ENCODE data around the gene SYNE4.
"Not testable (repeated sequence)": the region's sequence is repeated elsewhere in the genome, so short reads cannot be mapped to it uniquely, and the experiment has no call there.

Gene SYNE4

DNA sequence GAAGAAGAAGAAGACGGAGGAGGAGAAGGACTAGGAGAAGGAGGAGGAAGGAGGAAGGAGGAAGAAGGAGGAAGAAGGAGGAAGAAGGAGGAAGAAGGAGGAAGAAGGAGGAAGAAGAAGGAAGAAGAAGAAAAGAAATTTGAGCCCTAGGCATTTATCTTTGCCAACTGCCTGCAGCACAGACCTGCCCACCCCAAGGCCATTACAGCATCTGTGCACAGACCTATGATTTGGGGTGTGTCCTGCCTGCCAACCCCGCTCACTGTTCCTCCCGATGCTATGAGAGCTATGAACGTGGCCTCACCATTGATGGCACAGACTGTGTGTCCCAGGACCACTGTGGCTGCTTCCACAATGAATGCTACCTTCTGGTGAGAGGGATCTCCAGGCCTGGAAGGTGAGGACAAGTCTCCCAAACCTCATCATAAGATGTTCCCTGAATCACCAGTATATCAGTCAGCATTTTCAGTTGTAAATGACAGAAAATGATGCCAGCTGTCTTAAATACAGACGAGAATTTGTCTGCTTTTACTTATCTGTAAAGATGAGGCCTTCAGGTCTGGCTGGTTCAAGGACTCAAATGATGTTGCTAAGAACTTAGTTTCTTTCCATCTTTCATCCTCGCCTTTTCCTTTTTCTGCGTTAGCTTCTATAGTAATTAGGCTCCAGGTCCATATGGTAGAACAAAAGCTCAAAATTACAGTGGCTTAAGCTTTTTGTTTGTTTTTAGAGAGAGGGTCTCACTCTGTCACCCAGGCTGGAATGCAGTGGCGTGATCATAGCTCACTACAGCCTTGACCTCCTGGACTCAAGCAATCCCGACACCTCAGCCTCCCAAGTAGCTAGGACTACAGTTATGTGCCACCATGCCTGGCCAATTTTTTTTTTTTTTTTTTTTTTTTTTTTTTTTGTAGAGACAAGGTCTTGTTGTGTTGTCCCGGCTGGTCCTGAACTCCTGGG is 17.6 kb downstream of the SYNE4 start:
- DNase-seq (ENCODE audit: low read depth) = no peak

DNA sequence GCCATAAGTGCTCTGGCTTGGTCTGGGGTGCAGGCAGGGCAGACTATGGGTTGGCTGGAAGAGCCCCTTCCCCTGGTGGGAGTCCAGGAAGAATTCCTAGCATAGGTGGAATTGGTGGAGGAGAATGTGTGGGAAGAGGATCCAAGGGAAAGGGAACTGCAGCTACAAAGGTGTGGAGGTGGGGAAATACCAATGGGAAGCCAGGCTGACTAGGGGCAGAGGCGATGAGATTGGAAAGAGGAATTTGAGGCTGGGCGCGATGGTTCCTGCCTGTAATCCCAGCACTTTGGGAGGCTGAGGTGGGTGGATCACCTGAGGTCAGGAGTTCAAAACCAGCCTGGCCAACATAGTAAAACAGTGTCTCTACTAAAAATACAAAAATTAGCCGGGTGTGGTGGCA is 18.5 kb downstream of the SYNE4 start:
- no peak for DNase-seq (ENCODE audit: low read depth)

DNA sequence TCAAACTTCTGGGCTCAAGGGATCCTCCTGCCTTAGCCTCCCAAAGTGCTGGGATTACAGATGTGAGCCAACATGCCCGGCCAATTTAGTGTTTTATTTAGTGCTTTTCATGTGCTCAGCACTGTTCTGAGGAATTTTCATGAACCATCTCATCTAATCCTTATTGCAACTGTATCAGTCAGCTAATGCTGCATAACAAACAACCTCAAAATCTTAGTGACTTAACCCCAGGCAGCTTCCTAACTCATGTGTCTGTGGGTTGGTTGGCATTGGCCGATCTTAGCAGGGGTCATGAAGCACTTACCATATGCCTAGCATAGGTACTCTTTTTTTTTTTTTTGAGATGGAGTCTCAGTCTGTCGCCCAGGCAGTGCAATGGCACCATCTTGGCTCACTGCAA is 19.8 kb downstream of the SYNE4 start:
- DNase-seq (ENCODE audit: low read depth) = no peak

DNA sequence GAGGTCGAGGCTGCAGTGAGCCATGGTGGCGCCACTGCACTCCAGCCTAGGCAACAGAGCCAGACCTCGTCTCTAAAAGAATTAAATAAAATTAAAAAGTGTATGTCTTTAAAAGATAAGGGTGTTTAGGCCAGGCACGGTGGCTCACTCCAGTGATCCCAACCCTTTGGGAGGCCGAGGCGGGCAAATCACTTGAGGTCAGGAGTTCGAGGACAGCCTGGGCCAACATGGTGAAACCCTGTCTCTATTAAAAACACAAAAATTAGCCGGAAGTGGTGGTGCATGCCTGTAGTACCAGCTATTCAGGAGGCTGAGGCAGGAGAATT is 21.1 kb downstream of the SYNE4 start:
- DNase-seq (ENCODE audit: low read depth) = no peak

DNA sequence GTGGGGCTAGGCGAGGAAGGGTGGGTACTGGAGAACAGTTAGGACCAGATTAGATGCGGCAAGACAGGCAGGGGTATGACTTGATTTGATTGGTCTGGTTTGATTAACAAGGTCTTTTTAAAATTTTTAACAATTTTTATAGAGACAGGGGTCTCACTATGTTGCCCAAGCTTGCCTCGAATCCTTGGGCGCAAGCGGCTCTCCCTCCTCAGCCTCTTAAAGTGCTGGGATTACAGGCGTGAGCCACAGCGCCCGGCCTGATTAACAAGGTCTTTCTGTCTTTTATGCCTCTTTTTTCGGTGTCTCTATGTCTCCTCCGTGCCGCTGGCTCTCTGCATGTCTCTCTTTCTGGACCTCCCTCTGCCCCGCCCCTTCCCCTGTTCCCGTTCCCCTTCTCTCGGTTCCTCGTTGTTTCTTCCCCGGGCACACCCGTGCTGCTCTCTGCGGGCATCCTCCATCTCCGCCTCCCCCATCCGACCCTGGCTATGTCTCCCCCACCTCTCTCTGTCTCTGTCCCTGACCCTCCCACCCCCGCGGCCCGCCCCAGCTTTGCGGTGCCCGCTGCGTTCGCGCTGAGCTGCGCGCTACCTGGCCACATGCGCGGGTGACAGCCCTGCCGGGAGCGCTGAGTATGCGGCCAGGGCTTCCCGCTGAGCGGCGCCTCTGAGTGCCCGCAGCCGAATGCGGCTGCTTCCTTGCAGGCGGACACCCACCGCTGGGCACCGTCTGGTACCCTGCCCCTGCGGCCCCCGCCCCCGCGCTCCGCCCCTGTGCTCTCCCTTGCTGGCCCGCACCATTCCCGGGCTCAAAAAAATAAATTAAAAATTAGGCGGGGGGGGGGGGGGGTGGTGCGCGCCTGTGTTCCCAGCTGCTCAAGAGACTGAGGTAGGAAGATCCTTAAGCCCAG is 21.7 kb downstream of the SYNE4 start:
- DNase-seq (ENCODE audit: low read depth) = no peak

DNA sequence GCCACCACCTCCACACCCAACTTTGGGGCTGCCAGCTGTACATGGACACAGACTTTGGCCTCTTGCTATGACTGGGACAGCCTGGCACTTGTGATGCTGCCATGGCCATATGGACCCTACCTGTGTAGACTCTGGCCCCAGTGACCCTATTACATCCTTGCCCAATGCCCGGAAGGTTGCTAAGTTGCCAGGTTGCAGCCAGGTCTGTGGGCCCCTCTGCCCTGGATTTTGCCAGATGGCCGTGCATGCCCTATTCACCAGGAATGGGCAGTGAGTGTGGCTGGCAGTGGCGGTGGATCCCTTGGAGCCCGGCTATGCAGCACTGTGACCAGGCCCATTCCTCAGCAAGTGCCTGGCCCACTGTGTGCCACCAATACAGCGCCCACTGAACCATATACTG is 22.5 kb downstream of the SYNE4 start:
- no peak for DNase-seq (ENCODE audit: low read depth)

DNA sequence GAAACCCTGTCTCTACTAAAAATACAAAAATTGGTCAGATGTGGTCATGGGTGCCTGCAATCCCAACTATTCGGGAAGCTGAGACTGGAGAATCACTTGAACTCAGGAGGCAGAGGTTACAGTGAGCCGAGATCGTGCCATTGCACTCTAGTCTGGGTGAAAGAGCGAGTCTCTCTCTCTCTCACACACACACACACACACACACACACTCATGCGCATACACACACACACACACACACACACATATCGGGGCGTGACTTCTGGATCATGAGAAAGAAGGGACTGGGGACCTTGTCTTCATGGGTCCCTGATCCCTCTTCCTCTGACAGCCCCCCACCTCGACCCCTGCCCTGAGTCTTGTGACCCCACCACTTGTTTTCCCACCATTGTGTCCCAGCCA is 25.4 kb downstream of the SYNE4 start:
- DNase-seq (ENCODE audit: low read depth) = no peak

DNA sequence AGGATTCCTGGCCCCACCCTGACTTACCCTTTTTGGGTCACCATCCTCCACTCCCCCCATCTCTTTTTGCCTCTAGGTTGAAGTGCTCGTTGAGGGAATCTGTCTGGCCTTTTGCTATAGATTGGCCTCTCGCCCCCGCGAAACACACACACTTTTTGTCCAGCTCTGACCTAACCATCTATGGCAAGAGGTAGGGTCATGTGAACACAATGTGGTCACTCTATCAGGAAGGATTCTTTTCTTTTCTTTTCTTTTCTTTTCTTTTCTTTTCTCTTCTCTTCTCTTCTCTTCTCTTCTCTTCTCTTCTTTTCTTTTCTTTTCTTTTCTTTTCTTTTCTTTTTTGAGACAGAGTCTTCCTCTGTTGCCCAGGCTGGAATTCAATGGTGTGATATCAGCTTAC is 27.6 kb downstream of the SYNE4 start:
- not testable (repeated sequence) for DNase-seq (ENCODE audit: low read depth)

DNA sequence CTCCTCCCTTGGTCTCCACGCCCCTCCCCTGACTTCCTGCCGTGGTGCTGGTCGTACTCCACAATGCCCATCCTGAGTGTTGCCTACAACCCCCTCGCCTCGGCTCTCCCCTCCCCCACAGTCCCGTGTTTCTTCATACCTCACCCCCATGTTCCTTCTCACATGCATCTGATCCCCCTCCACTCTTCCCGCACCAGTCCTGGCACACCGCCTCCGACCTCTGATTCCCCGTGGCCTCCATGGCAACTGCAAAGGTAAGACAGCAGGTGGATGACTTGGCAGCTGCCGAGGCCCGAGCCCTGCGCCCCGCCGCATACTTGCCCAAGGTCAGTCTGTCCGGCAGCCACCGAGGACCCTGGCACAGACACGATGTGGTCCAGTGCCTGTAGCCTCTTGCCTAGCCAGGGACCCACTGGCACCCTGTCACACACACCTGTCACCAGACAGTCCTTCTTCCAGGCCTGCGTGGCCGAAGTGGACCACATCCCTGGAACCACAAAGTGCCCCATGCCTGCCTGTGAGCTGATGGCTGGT is 29.7 kb downstream of the SYNE4 start:
- no peak for DNase-seq (ENCODE audit: low read depth)

DNA sequence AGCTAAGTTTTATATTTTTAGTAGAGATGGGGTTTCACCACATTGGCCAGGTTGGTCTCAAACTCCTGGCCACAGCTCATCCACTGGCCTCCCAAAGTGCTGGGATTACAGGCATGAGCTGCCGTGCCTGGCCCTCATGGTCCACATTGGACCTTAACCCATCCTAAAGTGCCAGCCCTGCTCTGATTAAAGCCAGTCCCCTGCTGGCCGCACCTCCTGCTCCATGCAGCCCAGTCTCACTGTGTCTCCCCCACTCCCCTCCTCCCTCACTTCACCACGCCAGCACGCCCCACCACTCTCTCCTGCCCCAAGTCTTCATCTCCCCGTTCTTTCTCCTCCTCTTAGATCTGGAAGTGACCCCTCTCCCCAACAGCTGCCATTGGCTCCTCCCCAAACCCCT is 30.3 kb downstream of the SYNE4 start:
- DNase-seq (ENCODE audit: low read depth) = no peak

DNA sequence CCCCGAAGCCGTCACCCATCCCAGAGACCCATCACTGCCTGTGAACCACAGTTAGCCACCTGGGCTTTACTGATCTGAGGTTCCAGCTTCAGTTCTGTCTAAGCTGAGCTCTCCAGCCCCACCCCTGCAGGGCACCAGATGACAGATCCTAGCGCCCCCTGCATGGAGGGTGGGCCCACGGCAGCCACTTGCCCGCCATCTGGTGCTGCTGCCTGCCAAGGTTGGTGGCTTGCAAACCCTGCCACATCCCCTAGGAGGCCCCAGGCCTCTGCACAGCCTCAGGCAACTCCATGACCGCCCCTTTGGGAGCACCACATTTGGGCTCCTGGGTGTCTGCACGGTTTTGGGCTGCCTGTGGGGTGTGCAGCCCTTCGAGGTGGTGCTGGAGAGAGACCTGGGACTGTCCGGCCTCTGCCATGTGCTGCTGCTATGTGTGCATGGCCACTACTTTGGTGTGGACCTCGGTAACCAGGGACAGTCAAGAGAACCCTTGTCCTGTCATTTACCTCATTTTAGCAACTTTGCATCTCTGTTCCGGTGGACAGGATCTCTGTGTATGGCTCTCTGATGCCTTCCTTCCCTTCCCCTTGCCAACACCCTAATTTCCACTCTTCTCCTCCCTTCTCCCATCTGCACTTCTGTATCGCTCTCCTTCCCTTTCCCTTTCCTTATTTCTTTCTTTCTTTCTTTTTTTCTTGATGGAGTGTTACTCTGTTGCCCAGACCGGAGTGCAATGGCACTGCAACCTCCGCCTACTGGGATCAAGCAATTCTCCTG is 31.0 kb downstream of the SYNE4 start:
- no peak for DNase-seq (ENCODE audit: low read depth)

DNA sequence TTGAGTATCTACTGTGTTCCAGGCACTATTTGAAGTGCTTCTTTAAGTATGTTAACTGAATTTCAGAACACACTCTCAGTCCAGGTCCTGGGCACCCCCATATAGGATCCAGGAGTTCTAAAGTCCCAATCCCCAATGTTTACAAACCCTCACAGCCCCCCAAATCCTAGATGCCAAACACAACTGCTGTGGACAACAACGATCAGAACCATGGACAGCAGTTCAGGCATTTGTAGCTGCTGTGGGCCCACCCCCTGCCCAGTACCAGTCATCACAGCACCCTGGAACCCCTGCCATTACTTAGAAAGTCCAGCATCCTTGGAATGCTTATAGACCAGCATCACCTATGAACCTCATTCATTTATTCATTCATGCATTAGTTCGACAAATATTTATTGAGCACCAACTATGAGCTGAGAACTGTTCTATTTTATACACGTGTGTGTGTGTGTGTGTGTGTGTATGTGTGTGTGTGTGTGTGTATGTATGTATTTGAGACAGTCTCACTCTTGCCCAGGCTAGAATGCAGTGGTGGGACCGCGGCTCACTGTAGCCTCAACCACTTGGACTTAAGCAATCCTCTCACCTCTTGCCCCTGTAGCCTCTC is 32.9 kb downstream of the SYNE4 start:
- no peak for DNase-seq (ENCODE audit: low read depth)

DNA sequence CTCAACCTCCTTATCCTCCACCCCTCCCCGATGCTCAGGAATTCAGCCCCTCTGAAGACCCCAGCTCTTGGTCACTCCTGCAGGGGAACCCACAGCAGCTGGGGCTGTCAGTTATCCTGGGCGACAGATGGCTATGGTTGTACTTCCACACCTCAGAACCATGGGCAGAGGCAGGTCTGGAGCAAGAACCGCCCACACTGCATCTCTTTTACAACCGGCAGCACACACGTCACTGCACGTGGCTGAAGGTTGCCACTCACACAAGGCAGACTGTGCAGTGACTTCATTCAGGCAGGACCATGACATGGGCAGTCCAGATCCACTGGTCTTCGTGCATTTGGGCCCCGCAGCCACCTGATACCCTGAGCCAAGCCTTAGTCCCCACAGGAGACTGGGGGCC is 35.1 kb downstream of the SYNE4 start:
- no peak for DNase-seq (ENCODE audit: low read depth)

DNA sequence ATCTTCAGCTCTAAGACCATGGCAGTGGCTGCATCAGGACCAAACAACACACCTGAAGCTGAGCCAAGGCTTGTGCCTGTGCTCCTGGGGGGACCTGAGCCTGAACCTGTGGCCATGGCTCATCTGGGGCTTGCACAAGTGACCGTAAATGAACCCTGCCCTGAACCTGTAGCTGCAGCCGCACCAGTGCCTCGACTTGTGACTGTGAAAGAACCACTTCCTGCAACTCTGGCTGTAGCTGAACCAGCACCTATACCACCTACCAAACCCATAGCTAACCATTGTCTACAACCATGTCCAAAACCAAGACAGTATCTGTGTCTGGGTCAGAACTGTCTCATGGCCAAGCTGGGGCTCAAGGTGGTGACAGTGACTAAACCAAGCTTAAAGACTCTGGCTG is 41.8 kb downstream of the SYNE4 start:
- no peak for DNase-seq (ENCODE audit: low read depth)

DNA sequence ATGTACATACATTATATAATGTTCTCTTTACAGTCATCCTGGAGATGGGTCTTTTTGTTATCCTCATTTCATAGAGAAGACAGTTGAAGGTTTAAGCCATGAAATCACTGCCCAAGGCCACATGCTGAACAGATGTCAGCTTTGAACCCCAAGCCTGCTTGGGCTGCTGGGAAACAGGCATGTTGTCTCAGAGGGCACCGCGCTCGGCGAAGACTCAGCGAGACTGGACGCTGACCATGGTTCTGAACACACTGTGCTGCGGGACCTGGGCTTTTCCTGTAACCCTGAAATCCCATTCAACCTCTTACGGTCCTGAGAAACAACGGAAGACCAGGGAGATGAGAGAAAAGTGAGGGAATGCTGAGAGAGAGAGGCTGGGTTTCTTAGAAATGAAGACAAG is 45.1 kb downstream of the SYNE4 start:
- no peak for DNase-seq (ENCODE audit: low read depth)

DNA sequence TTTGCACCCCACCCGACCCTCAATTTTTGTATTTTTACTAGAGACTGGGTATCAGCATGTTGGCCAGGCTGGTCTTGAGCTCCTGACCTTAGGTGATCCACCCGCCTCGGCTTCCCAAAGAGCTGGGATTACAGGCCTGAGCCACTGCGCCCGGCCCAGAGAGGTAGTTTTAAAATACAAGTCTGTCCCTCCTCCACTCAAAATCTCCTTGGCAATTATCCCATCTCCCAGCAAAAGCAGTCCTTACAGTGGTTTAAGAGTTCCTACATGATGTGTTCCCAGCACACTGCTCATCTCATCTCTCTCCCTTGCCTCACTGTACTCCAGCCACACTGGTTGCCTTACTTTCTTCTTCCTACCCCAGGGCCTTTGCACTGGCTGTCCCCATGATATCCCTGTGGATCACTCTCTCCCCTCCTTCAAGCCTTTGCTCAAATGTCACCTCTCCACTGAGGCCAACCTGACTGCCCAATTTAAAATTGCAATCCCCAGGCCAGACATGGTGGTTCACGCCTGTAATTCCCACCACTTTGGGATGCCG is 48.1 kb downstream of the SYNE4 start:
- no peak for DNase-seq (ENCODE audit: low read depth)

DNA sequence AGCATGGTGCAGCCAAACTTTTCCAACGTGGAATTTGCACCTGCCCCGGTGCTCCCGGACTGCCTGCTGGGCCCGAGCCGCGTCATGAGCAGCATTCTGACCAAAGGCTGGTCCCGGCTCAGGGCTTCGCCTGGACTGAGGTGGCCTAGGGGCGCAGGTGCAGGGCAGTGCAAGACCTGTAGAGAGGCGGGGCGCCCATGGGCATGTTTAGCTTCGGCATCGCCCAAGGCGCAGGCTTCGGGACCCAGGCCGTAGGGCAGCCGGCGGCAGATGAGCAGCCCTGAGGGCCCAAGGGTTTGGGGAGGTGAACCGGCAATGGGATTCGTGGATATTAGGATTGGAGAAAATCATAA is 48.7 kb downstream of the SYNE4 start:
- no peak for DNase-seq (ENCODE audit: low read depth)

DNA sequence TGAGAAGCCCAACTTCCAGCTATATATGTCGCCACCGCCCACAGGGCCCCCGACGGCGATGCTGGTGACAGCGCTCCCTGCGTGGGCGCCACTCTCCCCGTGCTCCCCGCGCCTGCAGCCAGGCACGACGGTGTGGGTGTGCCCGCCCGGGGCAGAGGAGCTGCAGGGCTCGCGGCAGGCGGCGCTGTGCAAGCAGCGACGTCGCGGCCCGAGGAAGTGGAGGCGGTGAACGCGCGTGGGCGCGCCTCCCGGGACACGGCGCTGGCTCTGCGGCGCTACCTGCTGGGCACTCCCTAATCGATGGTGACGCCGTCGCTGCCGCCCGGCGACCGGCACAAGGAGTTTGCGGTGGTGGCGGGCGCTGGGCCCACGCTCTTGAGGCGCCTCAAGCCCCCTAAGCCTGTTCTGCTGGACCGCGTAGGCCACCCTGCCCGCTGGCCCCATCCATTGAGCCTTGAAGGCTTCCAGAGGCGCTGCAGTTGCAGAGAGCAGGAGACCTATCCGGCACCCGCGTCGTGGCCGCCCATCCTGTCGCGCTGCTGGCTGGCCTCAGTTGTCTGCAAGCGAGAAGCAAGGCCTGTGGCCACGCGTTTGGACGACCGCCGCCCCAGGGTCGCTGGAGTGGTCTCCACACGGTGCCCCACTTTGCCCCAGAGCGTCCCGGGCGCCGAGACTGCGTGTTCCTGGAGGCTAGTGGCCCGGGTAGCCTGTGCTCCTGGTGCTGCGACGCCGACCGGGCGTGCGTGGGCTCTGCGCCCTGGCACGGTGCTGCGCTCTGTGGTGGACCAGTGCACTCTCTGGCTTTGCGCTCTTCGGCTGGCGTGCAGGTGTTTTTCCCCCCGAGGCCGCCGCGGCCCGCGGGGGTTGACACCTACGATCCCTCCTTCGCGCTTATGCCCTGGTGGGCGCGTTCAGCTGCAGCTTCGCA is 49.3 kb downstream of the SYNE4 start:
- peak; percentile 33 for DNase-seq (ENCODE audit: low read depth)

DNA sequence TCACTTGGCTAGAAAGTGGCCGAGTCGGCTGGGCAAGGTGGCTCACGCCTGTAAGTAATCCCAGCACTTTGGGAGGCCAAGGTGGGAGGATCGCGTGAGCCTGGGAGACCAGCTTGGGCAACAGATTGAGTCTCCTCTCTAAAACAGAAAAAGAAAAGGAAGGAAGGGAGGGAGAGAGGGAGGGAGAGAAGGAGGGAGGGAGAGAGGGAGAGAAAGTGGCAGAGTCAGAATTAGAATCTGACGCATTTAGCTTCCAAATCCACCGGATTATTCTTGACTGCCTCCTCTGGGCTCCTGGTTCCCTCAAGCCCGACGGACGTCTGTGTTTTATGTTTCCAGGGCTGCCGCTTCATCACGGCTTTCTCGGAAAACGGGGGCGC is 50.0 kb downstream of the SYNE4 start:
- no peak for DNase-seq (ENCODE audit: low read depth)

DNA sequence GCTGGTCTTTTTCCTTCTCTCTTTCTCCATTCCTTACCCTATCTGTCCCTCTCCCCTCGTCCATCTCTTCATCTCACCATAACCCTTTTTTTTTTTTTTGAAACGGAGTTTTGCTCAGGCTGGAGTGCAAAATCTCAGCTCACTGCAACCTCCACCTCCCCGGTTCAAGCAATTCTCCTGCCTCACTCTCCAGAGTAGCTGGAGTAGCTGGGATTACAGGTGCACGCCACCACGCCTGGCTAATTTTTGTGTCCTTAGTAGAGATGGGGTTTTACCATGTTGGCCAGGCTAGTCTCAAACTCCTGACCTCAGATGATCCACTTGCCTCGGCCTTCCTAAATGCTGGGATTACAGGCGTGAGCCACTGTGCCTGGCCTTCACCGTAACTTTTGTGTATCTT is 51.2 kb downstream of the SYNE4 start:
- not testable (repeated sequence) for DNase-seq (ENCODE audit: low read depth)
